Endodermal cell (in vitro differentiated cells): ENCODE measurements around the gene GABRR3. TPM values are rescaled to one million over a fixed set of nuclear protein-coding genes. Genes with fewer than 3 reads are reported as not detected.

Source experiments
- DNase-seq: peaks from one replicate; pipeline ENCODE4 v3.0.0-alpha.2; 2017
- H3K27ac ChIP-seq: 2 replicates; pipeline ENCODE4 v1.5.1; 2013; ENCODE audit warnings: mild to moderate bottlenecking, low read depth, low read length, moderate library complexity
- H3K27me3 ChIP-seq: 2 replicates; pipeline ENCODE4 v1.6.1; 2013; ENCODE audit warnings: mild to moderate bottlenecking, low read length, moderate library complexity; ENCODE audit not compliant: insufficient read depth, control insufficient read depth, poor library complexity, severe bottlenecking
- H3K36me3 ChIP-seq: 2 replicates; pipeline ENCODE4 v1.7.0; 2013; ENCODE audit warnings: mild to moderate bottlenecking, low read length, moderate library complexity; ENCODE audit not compliant: control insufficient read depth, insufficient read depth
- H3K4me1 ChIP-seq: one replicate; pipeline ENCODE4 v1.7.0; 2013; ENCODE audit warnings: low read length; ENCODE audit not compliant: control insufficient read depth, insufficient read depth
- H3K4me3 ChIP-seq: 2 replicates; pipeline ENCODE4 v1.5.1; 2013; ENCODE audit warnings: mild to moderate bottlenecking, low read length, moderate library complexity
- H3K9ac ChIP-seq: 2 replicates; pipeline ENCODE4 v1.6.1; 2013; ENCODE audit warnings: mild to moderate bottlenecking, low read length, moderate library complexity; ENCODE audit not compliant: poor library complexity, severe bottlenecking; ENCODE audit errors: extremely low read depth
- H3K9me3 ChIP-seq: 2 replicates; pipeline ENCODE4 v1.6.1; 2013; ENCODE audit warnings: mild to moderate bottlenecking, low read length, moderate library complexity; ENCODE audit not compliant: control insufficient read depth
- H3K27ac Mint-ChIP-seq: 2 replicates; pipeline ENCODE4 v1.8.0; 2020; ENCODE audit warnings: mixed read lengths
- H3K27me3 Mint-ChIP-seq: 2 replicates; pipeline ENCODE4 v1.8.0; 2021; ENCODE audit warnings: mild to moderate bottlenecking, mixed read lengths; ENCODE audit not compliant: insufficient read depth
- H3K36me3 Mint-ChIP-seq: 2 replicates; pipeline ENCODE4 v1.8.0; 2020; ENCODE audit warnings: low read depth, mixed read lengths
- H3K4me1 Mint-ChIP-seq: 2 replicates; pipeline ENCODE4 v1.8.0; 2020; ENCODE audit warnings: mixed read lengths
- H3K4me3 Mint-ChIP-seq: 2 replicates; pipeline ENCODE4 v1.8.0; 2020; ENCODE audit warnings: mild to moderate bottlenecking, moderate library complexity, mixed read lengths
- H3K9me3 Mint-ChIP-seq: 2 replicates; pipeline ENCODE4 v1.8.0; 2020; ENCODE audit warnings: mild to moderate bottlenecking, mixed read lengths
- WGBS, 2 experiments: methylation state at CpG; one replicate each; pipeline versions ENCODE4 v1.1.5 to v1.1.7; 2013; ENCODE audit warnings: missing lambda C conversion rate in 2 of 2, mixed read lengths in 1 of 2; ENCODE audit not compliant: insufficient coverage in 1 of 2, insufficient read length in 1 of 2; 5-methylcytosine and 5-hydroxymethylcytosine counted together
- total RNA-seq, 2 donors: library from RNA; stranded (reverse); fragmentation: NEBNext Ultra II Directional in 1 of 2; extraction: Animal tissue kit (Norgen Biotek cat#: 25700) in 1 of 2; gene quantifications; 2 replicates in 1 of 2; 3 replicates in 1 of 2; pipeline ENCODE4 v1.2.1, GENCODE V29; 2021
- TF ChIP-seq, protein P1 (sequence below): fragments of 200-600 bp; sonication (generic); conservative IDR thresholded peaks from 2 replicates; pipeline ENCODE4 v1.5.0; 2021; ENCODE audit warnings: antibody characterized with exemption, mild to moderate bottlenecking

Gene GABRR3
- total RNA-seq, 2 donors from 2014 or later: not detected

- TF ChIP-seq, protein P1, sequence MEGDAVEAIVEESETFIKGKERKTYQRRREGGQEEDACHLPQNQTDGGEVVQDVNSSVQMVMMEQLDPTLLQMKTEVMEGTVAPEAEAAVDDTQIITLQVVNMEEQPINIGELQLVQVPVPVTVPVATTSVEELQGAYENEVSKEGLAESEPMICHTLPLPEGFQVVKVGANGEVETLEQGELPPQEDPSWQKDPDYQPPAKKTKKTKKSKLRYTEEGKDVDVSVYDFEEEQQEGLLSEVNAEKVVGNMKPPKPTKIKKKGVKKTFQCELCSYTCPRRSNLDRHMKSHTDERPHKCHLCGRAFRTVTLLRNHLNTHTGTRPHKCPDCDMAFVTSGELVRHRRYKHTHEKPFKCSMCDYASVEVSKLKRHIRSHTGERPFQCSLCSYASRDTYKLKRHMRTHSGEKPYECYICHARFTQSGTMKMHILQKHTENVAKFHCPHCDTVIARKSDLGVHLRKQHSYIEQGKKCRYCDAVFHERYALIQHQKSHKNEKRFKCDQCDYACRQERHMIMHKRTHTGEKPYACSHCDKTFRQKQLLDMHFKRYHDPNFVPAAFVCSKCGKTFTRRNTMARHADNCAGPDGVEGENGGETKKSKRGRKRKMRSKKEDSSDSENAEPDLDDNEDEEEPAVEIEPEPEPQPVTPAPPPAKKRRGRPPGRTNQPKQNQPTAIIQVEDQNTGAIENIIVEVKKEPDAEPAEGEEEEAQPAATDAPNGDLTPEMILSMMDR: no peak
- Mint-ChIP-seq H3K36me3 (peaks cover 11% of the 10 kb centered on the region), H3K9me3 (no peaks in the 10 kb centered on the region), H3K4me1 (peaks cover 6% of the 10 kb centered on the region), H3K27ac (no peak overlapping the region), H3K4me3 (no peak overlapping the region), H3K27me3 (no peaks in the 10 kb centered on the region)
- H3K9ac ChIP-seq: no peak overlapping the region
- no peaks in the 10 kb centered on the region for H3K9me3 ChIP-seq
- 94 to 96% methylated on average over 4 to 6 of the region's 8 CpGs for WGBS, 2 experiments
- peaks cover 5% of the 10 kb centered on the region for H3K4me1 ChIP-seq
- no peaks in the 10 kb centered on the region for H3K36me3 ChIP-seq
- H3K27ac ChIP-seq: no peak overlapping the region
- no peak for DNase-seq
- no peak overlapping the region for H3K4me3 ChIP-seq
- H3K27me3 ChIP-seq: no peaks in the 10 kb centered on the region
Measured at GRCh38 chr3:97960993-97961766, 73.9 kb downstream of the GABRR3 start.

GRCh38 chr3:97960551-97960950 lies 74.6 kb downstream of the GABRR3 start:
- H3K4me3 Mint-ChIP-seq: no peak overlapping the region
- 93 to 97% methylated on average over 4 of the region's 5 CpGs for WGBS, 2 experiments
- no peaks in the 10 kb centered on the region for H3K27me3 Mint-ChIP-seq
- no peaks in the 10 kb centered on the region for H3K36me3 ChIP-seq
- H3K9ac ChIP-seq: no peak overlapping the region
- H3K36me3 Mint-ChIP-seq: peaks cover 11% of the 10 kb centered on the region
- H3K4me3 ChIP-seq: no peak overlapping the region
- no peak overlapping the region for H3K27ac ChIP-seq
- H3K9me3 Mint-ChIP-seq: no peaks in the 10 kb centered on the region
- no peak overlapping the region for H3K27ac Mint-ChIP-seq
- no peak for DNase-seq
- no peaks in the 10 kb centered on the region for H3K27me3 ChIP-seq
- H3K4me1 ChIP-seq: peaks cover 5% of the 10 kb centered on the region
- no peaks in the 10 kb centered on the region for H3K9me3 ChIP-seq
- H3K4me1 Mint-ChIP-seq: peaks cover 6% of the 10 kb centered on the region
- TF ChIP-seq, protein P1: no peak

GRCh38 chr3:97959872-97960271 lies 75.2 kb downstream of the GABRR3 start:
- WGBS, 2 experiments: 91 to 93% methylated on average over 3 to 5 of the region's 5 CpGs
- H3K27ac Mint-ChIP-seq: no peak overlapping the region
- Histone ChIP-seq H3K27me3 (no peaks in the 10 kb centered on the region), H3K9ac (no peak overlapping the region), H3K27ac (no peak overlapping the region), H3K9me3 (no peaks in the 10 kb centered on the region), H3K4me1 (peaks cover 5% of the 10 kb centered on the region), H3K36me3 (no peaks in the 10 kb centered on the region), H3K4me3 (no peak overlapping the region)
- H3K4me1 Mint-ChIP-seq: peaks cover 6% of the 10 kb centered on the region
- TF ChIP-seq, protein P1: no peak
- H3K36me3 Mint-ChIP-seq: peaks cover 11% of the 10 kb centered on the region
- no peak overlapping the region for H3K4me3 Mint-ChIP-seq
- no peak for DNase-seq
- H3K9me3 Mint-ChIP-seq: no peaks in the 10 kb centered on the region
- no peaks in the 10 kb centered on the region for H3K27me3 Mint-ChIP-seq
